Rectal smooth muscle tissue (tissue), 1 donor: ENCODE data around the gene PPFIBP2.

Experiments used
- H3K27ac ChIP-seq: one replicate; pipeline ENCODE4 v1.7.0; 2013; ENCODE audit warnings: low read depth, low read length, inconsistent platforms
- H3K27me3 ChIP-seq: one replicate; pipeline ENCODE4 v1.7.0; 2013; ENCODE audit warnings: low read length; ENCODE audit not compliant: control insufficient read depth, insufficient read depth
- H3K36me3 ChIP-seq: one replicate; pipeline ENCODE4 v1.7.0; 2013; ENCODE audit warnings: low read length; ENCODE audit not compliant: control insufficient read depth, insufficient read depth
- H3K4me1 ChIP-seq: one replicate; pipeline ENCODE4 v1.7.0; 2013; ENCODE audit warnings: low read length; ENCODE audit not compliant: control insufficient read depth, insufficient read depth
- H3K4me3 ChIP-seq: one replicate; pipeline ENCODE4 v1.7.0; 2013; ENCODE audit warnings: low read length
- H3K9ac ChIP-seq: one replicate; pipeline ENCODE4 v1.7.0; 2013; ENCODE audit warnings: low read length

The PPFIBP2 gene

DNA sequence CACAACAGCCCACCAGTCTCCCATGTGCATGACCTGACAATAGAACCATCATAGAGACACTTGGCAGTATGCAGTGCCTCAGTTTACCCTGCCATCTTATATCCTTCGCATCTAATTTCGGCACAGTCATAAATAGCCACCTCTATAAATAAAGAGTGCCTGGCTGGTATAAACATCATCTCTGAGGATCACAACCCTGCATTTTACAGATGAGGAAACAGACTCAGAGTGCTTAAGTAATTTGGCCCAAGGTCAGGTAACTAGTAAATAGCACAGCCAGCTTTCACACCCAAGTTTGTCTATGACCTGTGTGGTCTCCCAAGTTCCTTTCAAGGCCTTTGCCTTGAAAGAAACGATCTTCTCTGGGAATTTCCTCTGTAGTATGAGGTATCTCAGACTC, 114.9 kb downstream of the PPFIBP2 start:
- no peaks in the 10 kb centered on the region for H3K4me1 ChIP-seq
- peaks cover 5% of the 10 kb centered on the region for H3K36me3 ChIP-seq
- H3K27ac ChIP-seq, result no peak overlapping the region
- H3K27me3 ChIP-seq, result no peaks in the 10 kb centered on the region
- no peak overlapping the region for H3K4me3 ChIP-seq
- no peak overlapping the region for H3K9ac ChIP-seq

DNA sequence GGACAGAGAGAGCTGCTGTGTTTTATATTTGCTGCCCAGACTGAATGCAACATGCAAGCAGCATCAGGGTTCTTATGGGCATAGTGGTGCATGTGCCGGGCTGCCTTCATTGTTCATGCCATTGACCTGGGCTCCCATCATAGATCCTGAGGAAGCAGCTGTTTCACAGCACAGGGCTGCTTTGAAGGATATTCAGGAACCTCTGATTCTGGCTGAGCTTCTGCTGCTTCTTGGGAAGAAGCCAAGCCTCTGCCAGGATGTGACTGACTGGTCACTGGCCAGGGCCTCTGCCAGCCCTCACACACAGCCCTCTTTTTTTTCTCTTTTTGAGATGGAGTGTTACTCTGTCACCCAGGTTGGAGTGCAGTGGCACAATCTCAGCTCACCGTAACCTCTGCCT, 116.2 kb downstream of the PPFIBP2 start:
- H3K9ac ChIP-seq, result no peak overlapping the region
- no peak overlapping the region for H3K27ac ChIP-seq
- peaks cover 5% of the 10 kb centered on the region for H3K36me3 ChIP-seq
- H3K27me3 ChIP-seq, result no peaks in the 10 kb centered on the region
- H3K4me3 ChIP-seq, result no peak overlapping the region
- no peaks in the 10 kb centered on the region for H3K4me1 ChIP-seq

DNA sequence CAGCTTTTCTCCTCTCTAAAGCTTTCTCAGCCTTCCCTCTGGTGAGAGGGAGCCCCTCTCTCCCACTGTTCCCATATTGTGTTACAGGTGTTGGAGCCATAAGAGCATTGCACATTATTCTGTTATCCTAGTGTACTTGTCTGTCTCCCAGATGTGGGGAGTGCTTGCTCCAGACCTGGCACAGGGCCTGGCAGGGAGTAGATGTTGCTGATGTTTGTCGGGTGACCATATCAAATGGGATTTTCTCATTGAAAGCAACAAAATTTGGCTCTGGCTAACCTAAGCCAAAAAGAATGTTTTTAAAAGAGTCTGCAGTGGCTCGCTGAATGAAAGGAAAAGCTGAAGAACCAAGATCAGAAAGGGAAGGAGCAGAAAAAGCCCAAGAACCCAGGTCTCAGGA, 118.4 kb downstream of the PPFIBP2 start:
- Histone ChIP-seq H3K36me3 (peaks cover 5% of the 10 kb centered on the region), H3K4me3 (no peak overlapping the region), H3K4me1 (no peaks in the 10 kb centered on the region), H3K27ac (no peak overlapping the region), H3K9ac (no peak overlapping the region), H3K27me3 (no peaks in the 10 kb centered on the region)

DNA sequence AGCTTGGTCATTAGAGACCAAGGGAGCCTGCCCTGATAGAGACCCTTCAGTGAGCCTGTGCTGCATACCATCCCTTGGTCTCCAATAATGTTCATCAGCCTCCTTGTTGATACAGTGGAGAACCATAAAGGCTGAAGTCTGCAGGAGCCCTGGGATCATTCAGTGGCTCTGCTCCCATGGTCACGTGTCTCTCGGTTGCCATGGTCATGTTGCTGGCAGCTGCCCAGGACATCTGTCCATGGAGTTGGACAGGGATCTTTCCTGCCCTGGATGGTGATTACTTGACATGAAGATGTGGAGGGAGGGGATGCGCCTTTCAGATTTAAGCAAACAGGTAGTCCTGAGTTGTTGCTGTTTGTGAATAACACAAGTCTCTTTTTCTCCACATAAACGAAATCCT, 121.3 kb downstream of the PPFIBP2 start:
- H3K36me3 ChIP-seq, result peaks cover 5% of the 10 kb centered on the region
- no peaks in the 10 kb centered on the region for H3K4me1 ChIP-seq
- no peak overlapping the region for H3K27ac ChIP-seq
- no peaks in the 10 kb centered on the region for H3K27me3 ChIP-seq
- H3K4me3 ChIP-seq, result no peak overlapping the region
- no peak overlapping the region for H3K9ac ChIP-seq

DNA sequence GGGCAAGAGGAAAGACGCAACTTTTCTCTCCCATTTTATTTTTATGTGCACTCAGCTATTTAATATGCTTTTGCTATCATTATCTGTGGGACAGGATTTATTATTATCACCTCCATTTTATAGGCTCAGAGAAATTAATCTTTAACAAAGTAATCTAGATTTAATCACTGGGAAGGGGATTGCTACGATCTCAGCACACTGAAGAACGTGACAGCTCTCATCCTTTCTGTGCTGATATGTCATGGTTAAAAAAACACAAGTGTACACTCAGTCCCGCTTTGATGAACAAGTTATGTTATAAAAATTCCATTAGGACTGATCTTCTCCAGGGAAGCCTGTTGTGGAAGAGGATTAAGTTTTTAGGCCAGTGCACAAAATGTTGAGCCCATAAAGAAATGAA, 121.9 kb downstream of the PPFIBP2 start:
- peaks cover 5% of the 10 kb centered on the region for H3K36me3 ChIP-seq
- H3K27ac ChIP-seq, result no peak overlapping the region
- no peak overlapping the region for H3K9ac ChIP-seq
- H3K4me1 ChIP-seq, result no peaks in the 10 kb centered on the region
- no peak overlapping the region for H3K4me3 ChIP-seq
- no peaks in the 10 kb centered on the region for H3K27me3 ChIP-seq

DNA sequence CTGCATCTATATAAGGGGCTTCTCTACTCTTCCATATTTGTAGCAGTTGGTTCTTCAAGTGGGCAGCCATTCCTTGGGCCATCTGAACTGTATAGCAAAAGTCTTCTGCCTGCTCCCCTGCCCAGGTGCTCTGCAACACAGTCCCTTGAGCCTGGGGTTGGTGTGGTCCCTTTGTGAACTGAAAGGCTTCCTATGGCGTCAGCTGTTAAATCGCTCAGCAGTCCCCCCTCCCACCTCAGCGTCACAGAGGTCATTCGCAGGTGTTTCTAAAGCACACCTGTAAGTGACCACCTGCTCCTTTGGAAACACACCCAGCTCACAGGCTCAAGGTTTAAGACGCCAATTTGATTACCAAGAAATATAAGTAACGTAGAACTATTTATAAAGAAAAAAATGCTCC, 122.6 kb downstream of the PPFIBP2 start:
- Histone ChIP-seq H3K27ac (no peak overlapping the region), H3K36me3 (peaks cover 5% of the 10 kb centered on the region), H3K27me3 (no peaks in the 10 kb centered on the region)

DNA sequence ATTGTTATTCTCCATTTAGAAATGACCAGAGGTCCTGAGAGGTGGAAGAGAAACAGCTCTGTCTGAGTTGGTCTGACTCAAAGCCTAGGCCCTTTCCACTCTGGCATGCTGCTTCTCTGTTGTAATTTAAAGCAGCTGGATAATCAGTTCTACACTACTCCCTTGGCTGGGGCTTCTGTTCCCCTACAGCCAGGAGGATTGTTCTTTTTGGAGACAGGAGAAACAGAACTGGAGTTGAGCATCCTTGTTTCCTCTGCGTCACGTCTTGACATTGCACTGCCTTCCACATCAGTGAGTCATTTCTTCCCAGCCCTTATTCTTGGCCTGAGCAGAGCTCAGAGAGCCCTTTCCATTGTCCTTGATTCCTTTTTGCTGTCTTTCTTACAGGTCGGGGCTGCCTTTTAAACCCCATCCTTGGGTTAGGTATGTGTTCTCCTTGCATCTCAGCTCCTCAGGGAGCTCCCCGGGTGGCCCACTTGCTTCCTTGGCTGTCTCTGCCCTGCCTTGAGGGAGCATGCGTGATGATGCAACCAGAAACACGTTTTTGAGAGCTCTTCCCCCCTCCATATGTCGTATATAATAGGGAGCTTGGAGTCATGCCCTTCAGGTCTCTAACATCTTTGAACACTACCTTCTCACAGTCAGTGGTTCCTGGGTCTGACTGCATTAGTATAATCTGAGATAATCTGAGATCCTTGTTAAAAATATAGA, 123.8 kb downstream of the PPFIBP2 start:
- Histone ChIP-seq H3K27me3 (no peaks in the 10 kb centered on the region), H3K9ac (no peak overlapping the region), H3K4me1 (no peaks in the 10 kb centered on the region), H3K4me3 (no peak overlapping the region), H3K36me3 (peaks cover 6% of the 10 kb centered on the region), H3K27ac (peak overlapping the region; percentile 34)

More for the DNA sequence above, 122.6 kb downstream of the PPFIBP2 start:
- Histone ChIP-seq H3K4me3 (no peak overlapping the region), H3K9ac (peak overlapping the region; percentile 6), H3K4me1 (no peaks in the 10 kb centered on the region)

DNA sequence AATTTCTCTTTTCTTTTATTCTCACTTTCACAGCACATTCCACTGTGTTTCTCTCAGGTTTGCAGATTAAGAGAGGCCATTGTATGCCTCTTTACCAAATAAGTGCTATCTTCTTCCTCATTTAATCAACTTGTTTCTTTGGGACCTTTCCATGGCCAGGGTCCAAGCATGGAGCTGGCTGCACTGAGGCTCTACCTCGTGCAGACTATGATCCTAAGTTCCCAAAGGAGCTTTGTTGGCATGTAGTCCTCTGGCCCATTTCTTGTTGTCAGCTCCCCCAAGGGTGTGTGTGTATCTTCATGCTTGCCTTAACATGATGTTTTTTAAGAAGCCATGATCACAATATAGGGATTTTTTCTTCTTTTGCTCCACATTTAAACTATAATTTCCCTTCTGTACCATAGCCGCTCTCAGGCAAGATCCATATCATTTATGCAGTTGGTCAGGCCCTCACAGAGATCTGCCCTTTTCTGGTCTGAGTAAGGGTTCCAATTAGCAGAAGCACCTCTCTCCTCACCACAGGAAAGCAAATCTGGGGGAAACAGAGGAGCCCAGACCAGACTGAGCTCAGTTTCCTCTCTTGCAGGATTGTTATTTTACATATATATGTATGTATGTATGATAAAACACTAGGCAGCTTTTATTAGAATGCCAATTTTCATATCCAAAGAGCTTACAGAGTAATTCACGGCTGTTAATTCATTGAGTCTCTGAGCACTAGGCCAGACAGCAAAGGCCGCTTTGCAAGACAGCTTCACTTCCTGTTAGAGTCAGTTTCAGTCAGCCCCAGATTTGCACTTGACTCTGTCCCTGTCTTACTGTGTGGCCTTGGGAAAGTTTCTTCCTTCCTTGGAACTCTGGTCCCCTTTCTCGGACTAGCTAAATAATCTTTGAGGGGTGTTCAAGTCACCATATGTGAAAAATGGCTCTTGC, 125.2 kb downstream of the PPFIBP2 start:
- Histone ChIP-seq H3K36me3 (peaks cover 3% of the 10 kb centered on the region), H3K27ac (no peak overlapping the region), H3K9ac (no peak overlapping the region), H3K4me1 (no peaks in the 10 kb centered on the region), H3K27me3 (no peaks in the 10 kb centered on the region), H3K4me3 (no peak overlapping the region)

DNA sequence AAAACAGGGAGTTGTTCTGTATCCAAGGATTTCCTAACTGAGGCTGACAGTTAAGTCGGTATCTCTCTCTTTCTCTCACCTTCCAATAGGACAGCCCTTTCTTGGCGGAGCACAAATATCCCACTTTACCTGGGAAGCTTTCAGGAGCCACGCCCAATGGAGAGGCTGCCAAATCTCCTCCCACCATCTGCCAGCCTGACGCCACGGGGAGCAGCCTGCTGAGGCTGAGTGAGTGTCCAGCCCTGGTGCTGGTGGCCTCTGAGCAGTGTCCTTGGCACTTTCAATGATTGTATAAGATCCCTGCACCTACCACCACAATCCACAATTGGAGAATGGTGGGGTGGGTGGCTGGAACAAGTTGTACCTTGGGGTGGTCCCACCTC, 125.8 kb downstream of the PPFIBP2 start:
- Histone ChIP-seq H3K36me3 (peaks cover 3% of the 10 kb centered on the region), H3K9ac (no peak overlapping the region), H3K4me3 (no peak overlapping the region), H3K27me3 (no peaks in the 10 kb centered on the region), H3K27ac (no peak overlapping the region), H3K4me1 (no peaks in the 10 kb centered on the region)

DNA sequence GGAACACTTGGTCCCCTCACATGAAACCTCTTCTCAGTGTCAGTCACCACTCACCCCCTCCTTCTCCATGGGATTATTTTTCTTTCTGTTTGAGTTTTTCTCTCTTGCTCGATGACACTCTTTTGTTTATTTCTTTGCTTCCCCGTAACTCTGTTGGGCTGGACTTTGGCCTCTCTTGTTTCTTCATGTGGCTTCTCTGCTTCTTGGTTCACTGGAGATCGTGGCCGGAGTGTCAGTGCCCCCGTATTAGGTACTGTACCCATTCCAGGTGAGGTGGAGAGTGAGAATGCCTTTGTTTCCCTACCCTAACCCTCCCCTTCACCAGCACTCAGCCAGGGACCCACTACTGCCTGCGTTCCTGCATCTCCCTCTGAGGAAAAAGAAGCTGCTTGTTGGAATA, 127.0 kb downstream of the PPFIBP2 start:
- H3K27me3 ChIP-seq, result no peaks in the 10 kb centered on the region
- no peak overlapping the region for H3K4me3 ChIP-seq
- no peak overlapping the region for H3K27ac ChIP-seq
- H3K36me3 ChIP-seq, result peaks cover 5% of the 10 kb centered on the region
- no peaks in the 10 kb centered on the region for H3K4me1 ChIP-seq
- H3K9ac ChIP-seq, result no peak overlapping the region

DNA sequence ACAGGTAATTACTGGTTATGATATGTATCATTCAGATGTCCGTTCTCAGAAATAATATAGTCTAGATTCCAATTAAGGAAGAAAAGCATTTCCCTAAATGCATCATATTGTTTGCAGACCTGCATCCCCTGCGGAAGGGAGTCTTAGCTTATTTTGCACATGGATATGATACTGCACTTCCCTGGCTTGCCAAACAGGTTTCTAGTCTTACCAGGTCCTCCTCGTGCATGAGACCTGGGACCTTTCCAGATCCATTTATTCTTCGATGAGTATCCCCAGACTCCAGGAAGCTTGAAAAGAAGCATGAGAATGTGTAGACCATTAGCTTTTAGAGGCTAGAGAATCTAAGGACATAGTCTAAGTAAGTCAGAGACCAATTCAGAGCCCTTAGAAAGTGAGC, 128.9 kb downstream of the PPFIBP2 start:
- Histone ChIP-seq H3K4me1 (no peaks in the 10 kb centered on the region), H3K9ac (no peak overlapping the region), H3K36me3 (peaks cover 5% of the 10 kb centered on the region), H3K4me3 (no peak overlapping the region), H3K27ac (no peak overlapping the region), H3K27me3 (no peaks in the 10 kb centered on the region)

DNA sequence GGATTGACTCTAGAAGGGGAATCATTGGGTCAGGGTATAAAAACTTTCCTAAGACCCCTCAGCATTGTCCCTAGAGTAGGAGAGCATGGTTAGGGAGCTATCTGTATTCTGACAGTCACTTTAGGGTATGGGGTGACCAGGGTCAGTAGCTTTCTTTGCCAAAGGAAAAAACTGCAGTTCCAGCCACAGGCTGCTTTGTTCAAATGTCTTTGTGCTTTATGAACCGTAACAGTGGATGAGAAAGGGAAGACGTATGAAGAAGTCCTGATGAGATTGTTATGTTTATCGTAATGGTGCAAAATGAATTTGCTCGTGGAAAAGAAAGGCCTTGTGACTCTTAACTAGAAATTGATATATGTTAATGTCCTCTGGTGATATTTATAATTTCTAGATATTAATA, 129.5 kb downstream of the PPFIBP2 start:
- Histone ChIP-seq H3K4me3 (no peak overlapping the region), H3K36me3 (peaks cover 6% of the 10 kb centered on the region), H3K27ac (no peak overlapping the region)

More for the DNA sequence above, 129.5 kb downstream of the PPFIBP2 start:
- H3K4me1 ChIP-seq, result no peaks in the 10 kb centered on the region
- H3K9ac ChIP-seq, result no peak overlapping the region
- no peaks in the 10 kb centered on the region for H3K27me3 ChIP-seq
